Stimulated activated memory B cell treated with anti-CD40 and anti-IgM and Interleukin-4, amounts not matched to agents 10 μg/mL and 1 μg/mL and 100 μg/mL, for 72 hours (primary cell): ENCODE measurements around the gene PTPN22.

ENCODE experiments used
- ATAC-seq: fragments of 150-1000 bp; cut with Tn5 transposase; 2 replicates; pipeline ENCODE4 v1.10.0; 2021
- H3K27ac Mint-ChIP-seq: one replicate; pipeline ENCODE4 v1.8.0; 2022; ENCODE audit warnings: mild to moderate bottlenecking, mixed read lengths
- H3K27me3 Mint-ChIP-seq: one replicate; pipeline ENCODE4 v1.8.0; 2022; ENCODE audit warnings: mixed read lengths
- H3K36me3 Mint-ChIP-seq: one replicate; pipeline ENCODE4 v1.8.0; 2022; ENCODE audit warnings: mixed read lengths
- H3K4me1 Mint-ChIP-seq: one replicate; pipeline ENCODE4 v1.8.0; 2022; ENCODE audit warnings: mixed read lengths
- H3K4me3 Mint-ChIP-seq: one replicate; pipeline ENCODE4 v1.8.0; 2022; ENCODE audit warnings: mild to moderate bottlenecking, moderate library complexity, mixed read lengths
- H3K9me3 Mint-ChIP-seq: one replicate; pipeline ENCODE4 v1.8.0; 2022; ENCODE audit warnings: mixed read lengths

Gene PTPN22

DNA sequence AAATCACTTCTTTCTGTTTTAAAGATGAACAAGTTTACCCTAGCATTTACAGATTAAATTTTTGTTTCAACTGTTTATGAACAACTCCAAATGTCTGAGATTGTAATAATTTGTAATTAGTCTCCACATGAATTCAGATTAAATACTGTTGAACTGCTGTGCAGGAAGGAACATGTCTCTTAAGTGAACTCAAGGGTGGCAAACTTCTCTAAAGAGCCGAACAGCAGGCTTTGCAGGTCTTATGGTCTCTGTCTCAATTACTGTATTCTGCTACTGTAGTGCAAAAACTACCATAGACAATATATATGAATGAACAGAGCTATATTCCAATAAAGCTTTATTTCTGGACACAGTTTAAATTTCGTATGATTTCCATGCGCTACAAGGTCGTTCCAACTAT lies 65.9 kb downstream of the PTPN22 start:
- no peak for ATAC-seq
- Mint-ChIP-seq H3K27ac (peak overlapping the region; percentile 51), H3K9me3 (no peaks in the 10 kb centered on the region), H3K27me3 (no peaks in the 10 kb centered on the region), H3K36me3 (peaks cover 29% of the 10 kb centered on the region), H3K4me3 (no peak overlapping the region), H3K4me1 (peaks cover 81% of the 10 kb centered on the region)

DNA sequence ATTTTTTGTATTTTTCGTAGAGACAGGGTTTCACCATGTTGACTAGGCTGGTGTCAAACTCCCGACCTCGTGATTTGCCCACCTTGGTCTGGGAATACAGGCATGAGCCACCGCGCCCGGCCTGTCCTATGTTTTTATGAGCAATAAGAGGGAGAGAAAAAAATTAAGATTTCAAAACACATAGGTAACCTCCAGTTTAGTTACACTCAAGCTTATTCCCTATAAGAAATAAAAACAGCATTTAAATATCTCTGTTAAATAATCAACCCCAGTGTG lies 66.3 kb downstream of the PTPN22 start:
- Mint-ChIP-seq H3K36me3 (peaks cover 29% of the 10 kb centered on the region), H3K27me3 (no peaks in the 10 kb centered on the region), H3K4me1 (peaks cover 77% of the 10 kb centered on the region), H3K4me3 (no peak overlapping the region), H3K9me3 (no peaks in the 10 kb centered on the region), H3K27ac (peak overlapping the region; percentile 51)
- no peak for ATAC-seq

DNA sequence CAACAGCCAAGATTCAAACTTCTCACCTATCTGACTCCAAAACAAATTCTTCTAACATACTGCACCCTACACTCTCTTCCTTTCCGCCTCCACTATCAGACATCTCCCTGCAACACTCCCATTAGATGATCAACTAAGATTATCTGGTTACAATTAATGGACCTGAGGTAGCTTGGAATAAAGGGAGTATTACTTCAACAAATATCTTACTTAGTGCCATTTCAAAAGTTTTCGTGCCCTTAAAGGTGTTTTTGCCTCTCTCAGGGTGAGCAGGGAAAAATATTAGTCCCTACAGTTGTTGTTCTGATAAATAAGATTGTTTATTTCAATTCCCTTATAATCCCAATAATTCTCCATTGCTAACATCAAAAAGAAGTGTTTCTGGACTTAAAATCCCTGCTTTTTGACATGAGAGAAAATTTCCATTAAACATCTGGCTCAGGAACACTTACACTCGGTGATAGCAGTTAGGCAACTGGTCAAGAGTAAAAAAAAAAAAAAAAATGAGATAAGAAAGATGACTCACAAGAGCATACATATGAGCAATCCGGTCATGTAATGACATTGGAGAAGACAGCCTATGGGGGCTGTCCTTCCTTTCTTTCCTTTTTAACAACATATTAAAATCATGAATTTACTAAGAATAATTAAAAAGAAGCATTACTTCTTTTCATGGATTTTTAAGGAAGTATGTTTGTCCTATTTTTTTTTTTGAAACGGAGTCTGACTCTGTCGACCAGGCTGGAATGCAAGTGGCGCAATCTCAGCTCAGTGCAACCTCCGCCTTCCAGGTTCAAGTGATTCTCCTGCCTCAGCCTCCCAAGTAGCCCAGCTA lies 66.9 kb downstream of the PTPN22 start:
- Mint-ChIP-seq H3K27ac (peak overlapping the region; percentile 51), H3K4me3 (no peak overlapping the region), H3K9me3 (no peaks in the 10 kb centered on the region), H3K4me1 (peaks cover 71% of the 10 kb centered on the region), H3K27me3 (no peaks in the 10 kb centered on the region), H3K36me3 (peaks cover 29% of the 10 kb centered on the region)
- no peak for ATAC-seq

DNA sequence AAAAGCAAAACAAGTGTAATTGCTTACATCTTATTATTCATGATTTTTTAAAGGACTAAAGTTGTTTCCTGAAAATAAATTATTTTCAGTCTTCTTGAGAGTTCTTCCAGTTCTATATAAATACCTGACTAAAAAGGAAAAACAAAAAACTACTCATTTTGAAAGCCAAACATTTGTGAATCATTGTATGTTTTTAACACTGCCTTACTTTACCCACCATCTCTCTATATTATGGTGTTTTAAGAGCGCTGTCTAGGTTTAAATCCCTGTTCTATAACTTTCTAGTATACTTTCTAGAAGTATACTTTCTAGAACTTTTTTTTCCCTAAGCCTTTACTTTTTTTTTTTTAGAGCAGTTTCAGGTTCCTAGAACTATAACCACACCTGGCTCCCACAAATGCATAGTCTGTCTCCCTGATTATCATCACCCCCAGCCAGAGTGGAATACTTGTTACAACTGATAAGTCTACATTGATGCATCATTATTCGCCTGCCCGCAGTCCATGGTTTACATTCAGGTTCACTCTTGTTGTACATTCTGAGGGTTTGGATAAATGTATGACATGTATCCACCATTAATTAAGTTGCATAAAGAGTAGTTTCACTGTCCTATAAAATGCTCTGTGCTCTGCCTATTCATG lies 69.0 kb downstream of the PTPN22 start:
- H3K9me3 Mint-ChIP-seq = no peaks in the 10 kb centered on the region
- H3K36me3 Mint-ChIP-seq = peaks cover 25% of the 10 kb centered on the region
- ATAC-seq = no peak
- no peak overlapping the region for H3K4me3 Mint-ChIP-seq
- no peak overlapping the region for H3K27ac Mint-ChIP-seq
- H3K27me3 Mint-ChIP-seq = no peaks in the 10 kb centered on the region
- peaks cover 65% of the 10 kb centered on the region for H3K4me1 Mint-ChIP-seq

DNA sequence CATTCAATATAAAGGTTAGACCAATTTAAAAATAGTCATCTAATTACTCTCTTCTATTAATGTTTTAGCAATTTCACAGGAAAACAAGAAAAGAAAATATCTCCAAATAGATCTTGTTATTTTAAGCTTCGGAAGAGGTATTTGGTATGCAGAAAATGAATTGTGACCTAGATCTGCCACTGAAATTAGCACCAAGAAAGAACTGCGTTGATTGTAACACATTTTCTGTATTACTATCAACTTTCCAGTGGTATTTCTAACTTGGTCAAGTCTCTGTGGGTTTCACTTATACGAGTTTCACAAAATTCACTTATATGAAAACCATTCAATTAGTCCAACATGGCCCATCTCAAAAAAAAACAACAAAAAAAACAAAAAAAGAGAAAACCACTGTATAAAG lies 71.0 kb downstream of the PTPN22 start:
- Mint-ChIP-seq H3K4me1 (peaks cover 47% of the 10 kb centered on the region), H3K27ac (no peak overlapping the region), H3K9me3 (no peaks in the 10 kb centered on the region), H3K27me3 (no peaks in the 10 kb centered on the region), H3K36me3 (peaks cover 25% of the 10 kb centered on the region), H3K4me3 (no peak overlapping the region)
- no peak for ATAC-seq

DNA sequence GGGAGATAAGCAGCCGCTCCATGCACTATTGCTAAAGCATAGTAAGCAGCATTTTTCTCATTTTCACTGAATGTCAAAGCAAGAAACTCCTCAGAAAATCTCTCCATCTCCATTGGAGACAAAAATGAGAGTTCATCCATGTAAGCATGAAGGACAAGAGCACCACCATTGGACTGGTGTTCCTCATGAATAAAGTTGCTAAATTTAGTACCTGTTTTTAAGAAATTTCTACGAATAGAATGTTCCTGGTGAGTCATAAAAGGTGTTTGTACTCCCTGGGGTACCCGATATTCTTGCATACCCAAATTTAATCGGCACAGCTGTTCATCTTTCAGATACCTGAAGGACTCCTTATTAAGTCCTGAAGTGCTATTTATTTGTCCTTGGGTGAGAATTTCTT lies 74.0 kb downstream of the PTPN22 start:
- peaks cover 29% of the 10 kb centered on the region for H3K36me3 Mint-ChIP-seq
- no peak overlapping the region for H3K4me3 Mint-ChIP-seq

DNA sequence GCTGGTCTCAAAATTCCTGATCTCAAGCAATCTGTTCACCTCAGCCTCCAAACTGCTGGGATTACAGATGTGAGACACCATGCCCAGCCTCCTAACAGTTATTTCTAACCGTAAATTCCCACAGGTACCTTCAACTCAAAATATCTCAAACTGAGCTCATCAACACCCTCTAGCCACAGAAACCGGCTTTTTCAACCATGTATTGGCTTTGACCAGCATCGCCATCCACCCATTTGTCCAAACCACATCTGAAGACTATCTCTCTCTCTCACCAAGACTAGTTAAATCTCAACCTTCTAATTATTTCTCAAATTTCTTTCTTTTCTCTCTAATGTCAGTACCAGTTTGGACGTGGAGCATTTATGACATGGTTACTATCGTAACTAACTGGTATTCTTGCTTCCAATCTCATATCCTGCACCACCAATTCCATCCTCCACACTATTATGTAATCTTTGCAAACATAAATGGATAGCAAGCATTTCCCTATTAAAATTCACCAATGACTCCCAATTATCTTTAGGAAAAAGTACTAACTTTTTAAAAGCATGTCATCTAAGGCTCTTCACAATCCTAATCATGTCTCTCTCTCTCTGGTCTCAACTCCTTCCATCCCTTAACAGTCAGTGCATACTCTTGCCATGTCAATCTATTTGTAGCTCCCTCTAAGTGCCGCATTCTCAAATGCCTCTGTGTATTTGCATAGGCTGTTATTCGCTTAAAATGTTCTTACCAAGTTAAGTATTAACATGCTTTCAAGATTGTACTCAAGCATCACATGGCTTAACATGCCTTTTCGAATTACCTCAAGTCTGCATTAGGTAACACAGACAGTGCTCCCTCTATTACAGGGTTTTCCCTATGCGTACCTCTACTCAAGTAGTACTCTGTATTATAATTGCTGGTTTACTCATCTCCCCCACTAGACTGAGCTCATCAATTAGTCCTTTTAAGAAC lies 77.4 kb downstream of the PTPN22 start:
- no peak overlapping the region for H3K4me3 Mint-ChIP-seq
- no peak for ATAC-seq
- no peaks in the 10 kb centered on the region for H3K9me3 Mint-ChIP-seq
- H3K36me3 Mint-ChIP-seq = peaks cover 55% of the 10 kb centered on the region
- peaks cover 53% of the 10 kb centered on the region for H3K4me1 Mint-ChIP-seq
- H3K27me3 Mint-ChIP-seq = no peaks in the 10 kb centered on the region
- H3K27ac Mint-ChIP-seq = no peak overlapping the region

More for the DNA sequence above, 74.0 kb downstream of the PTPN22 start:
- Mint-ChIP-seq H3K27me3 (no peaks in the 10 kb centered on the region), H3K9me3 (no peaks in the 10 kb centered on the region), H3K27ac (no peak overlapping the region), H3K4me1 (peaks cover 35% of the 10 kb centered on the region)
- ATAC-seq = no peak

DNA sequence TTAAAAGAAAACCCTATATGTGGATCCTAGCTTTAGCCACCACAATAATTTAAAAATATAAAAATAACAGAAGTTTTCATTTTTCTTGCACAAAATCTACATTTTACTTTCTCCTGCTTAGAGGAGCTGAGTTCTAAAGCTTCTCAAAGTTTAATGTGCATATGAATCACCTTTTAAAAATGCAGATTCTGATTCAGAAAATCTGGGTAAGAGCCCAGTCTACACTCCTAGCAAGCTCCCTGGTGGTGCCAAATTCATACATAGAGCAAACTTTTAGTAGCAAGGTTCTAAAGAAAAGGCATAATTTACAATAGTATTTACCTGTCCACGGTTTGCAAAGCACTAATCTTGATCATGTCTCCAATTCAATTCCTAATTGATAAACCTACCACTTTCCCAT lies 78.5 kb downstream of the PTPN22 start:
- H3K27ac Mint-ChIP-seq = no peak overlapping the region
- H3K4me3 Mint-ChIP-seq = no peak overlapping the region
- no peaks in the 10 kb centered on the region for H3K9me3 Mint-ChIP-seq
- peaks cover 57% of the 10 kb centered on the region for H3K4me1 Mint-ChIP-seq
- ATAC-seq = no peak
- peaks cover 61% of the 10 kb centered on the region for H3K36me3 Mint-ChIP-seq
- H3K27me3 Mint-ChIP-seq = no peaks in the 10 kb centered on the region

DNA sequence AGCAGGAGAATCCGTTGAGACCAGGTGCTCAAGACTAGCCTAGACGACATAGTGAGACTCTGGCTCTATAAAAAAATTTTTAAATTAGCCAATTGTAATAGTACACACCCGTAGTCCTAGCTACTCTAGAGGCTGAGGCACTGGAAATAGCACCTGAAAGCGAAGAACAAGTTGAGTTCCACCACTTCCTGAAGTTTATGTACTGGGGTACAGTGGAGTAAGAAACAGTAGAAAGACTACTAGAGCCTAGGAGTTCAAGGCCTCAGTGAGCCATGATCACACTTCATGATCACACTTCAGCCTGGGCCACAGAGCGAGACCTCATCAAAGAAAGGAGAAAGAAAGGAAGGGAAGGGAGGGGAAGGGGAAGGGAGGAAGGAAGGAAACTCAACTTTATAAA lies 79.0 kb downstream of the PTPN22 start:
- Mint-ChIP-seq H3K27ac (no peak overlapping the region), H3K27me3 (no peaks in the 10 kb centered on the region), H3K4me1 (peaks cover 57% of the 10 kb centered on the region), H3K36me3 (peaks cover 59% of the 10 kb centered on the region), H3K9me3 (no peaks in the 10 kb centered on the region), H3K4me3 (no peak overlapping the region)
- ATAC-seq = no peak

DNA sequence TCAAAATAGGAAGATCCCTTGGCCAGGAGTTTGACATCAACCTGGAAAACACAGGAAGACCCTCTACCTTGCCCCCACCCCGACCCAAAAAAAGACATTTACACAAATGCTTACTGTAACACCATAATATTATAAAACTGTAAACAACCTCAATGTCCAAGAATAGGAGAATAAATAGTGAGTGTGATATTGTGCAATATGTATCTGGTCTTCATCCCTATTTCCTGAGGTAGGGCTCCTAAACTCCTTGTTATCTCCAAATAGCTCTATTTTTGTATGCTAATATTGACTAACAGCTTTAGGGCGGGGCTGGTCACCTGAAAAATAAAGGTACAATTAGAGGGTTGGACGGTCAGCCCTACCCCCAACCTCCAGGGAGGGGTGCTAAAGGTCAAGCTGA lies 82.7 kb downstream of the PTPN22 start:
- Mint-ChIP-seq H3K27me3 (no peaks in the 10 kb centered on the region), H3K4me1 (peaks cover 75% of the 10 kb centered on the region), H3K9me3 (no peaks in the 10 kb centered on the region), H3K36me3 (peaks cover 43% of the 10 kb centered on the region), H3K27ac (no peak overlapping the region), H3K4me3 (no peak overlapping the region)
- no peak for ATAC-seq

DNA sequence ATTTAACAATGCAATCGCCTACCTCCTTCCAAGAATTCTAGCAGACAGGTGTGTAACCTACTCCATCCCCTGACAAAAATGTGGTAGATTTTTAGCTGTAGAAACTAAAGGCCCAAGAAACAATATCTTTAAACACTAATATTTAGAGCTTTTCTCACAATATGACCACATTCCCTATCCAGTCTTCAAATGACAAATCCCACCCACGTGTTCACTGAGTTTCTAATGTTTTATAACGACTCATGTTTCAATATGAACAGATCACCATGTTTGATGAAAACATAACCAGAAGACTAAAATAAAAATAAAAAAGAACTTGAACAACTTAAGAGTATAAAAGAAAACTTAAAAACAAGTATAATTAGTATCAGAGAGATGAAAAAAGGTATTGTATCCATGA lies 83.8 kb downstream of the PTPN22 start:
- Mint-ChIP-seq H3K36me3 (peaks cover 36% of the 10 kb centered on the region), H3K4me3 (no peak overlapping the region), H3K27ac (no peak overlapping the region), H3K4me1 (peaks cover 78% of the 10 kb centered on the region), H3K9me3 (no peaks in the 10 kb centered on the region), H3K27me3 (no peaks in the 10 kb centered on the region)
- ATAC-seq = no peak

DNA sequence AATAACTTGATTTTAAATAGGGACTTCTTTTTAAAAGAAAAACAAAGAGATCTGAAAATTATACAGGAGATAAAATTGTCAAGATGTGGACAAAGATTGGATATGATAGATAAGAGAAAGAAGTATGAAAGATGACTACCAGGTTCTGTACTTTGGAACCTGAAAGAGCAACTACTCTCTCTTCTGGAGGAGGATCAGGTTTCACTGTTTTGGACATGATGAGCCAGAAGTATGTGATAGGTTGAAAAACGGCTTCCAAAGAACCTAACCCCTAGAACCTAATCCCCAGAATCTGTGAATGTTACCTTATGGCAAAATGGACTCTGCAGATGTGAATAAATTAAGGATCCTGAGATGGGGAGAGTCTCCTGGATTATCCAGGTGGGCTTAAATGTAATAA lies 85.4 kb downstream of the PTPN22 start:
- H3K4me3 Mint-ChIP-seq = no peak overlapping the region
- ATAC-seq = no peak
- H3K27me3 Mint-ChIP-seq = no peaks in the 10 kb centered on the region
- peaks cover 71% of the 10 kb centered on the region for H3K4me1 Mint-ChIP-seq
- H3K36me3 Mint-ChIP-seq = peaks cover 28% of the 10 kb centered on the region
- peak overlapping the region; percentile 13 for H3K27ac Mint-ChIP-seq
- H3K9me3 Mint-ChIP-seq = no peaks in the 10 kb centered on the region

DNA sequence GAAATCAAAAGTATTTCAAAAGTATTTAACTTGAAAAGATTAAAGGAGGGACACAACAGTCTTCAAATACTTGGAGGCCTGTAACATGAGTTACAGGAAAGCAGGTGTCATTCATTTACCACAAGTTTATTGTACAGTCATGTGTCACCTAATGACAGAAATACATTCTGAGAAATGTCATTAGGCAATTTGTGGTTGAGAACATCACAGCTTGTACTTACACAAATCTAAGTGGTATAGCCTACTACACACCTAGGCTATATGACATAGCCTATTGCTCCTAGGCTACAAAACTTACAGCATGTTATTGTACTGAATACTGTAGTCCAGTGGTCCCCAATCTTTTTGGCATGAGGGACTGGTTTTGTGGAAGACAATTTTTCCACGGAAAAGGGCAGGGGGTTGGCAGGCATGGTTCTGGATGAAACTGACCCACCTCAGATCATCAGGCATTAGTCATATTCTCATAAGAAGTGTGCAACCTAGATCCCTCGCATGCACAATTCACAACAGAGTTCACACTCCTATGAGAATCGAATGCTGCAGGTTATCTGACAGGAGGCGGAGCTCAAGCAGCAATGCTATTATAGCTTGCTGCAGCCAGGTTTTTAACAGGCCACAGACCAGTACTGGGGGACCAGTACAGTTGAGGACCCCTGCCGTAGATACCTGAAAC lies 87.3 kb downstream of the PTPN22 start:
- H3K36me3 Mint-ChIP-seq = peaks cover 10% of the 10 kb centered on the region
- peak; percentile 60 for ATAC-seq
- H3K9me3 Mint-ChIP-seq = no peaks in the 10 kb centered on the region
- H3K4me1 Mint-ChIP-seq = peaks cover 52% of the 10 kb centered on the region
- no peaks in the 10 kb centered on the region for H3K27me3 Mint-ChIP-seq
- peak overlapping the region; percentile 10 for H3K4me3 Mint-ChIP-seq
- peak overlapping the region; percentile 83 for H3K27ac Mint-ChIP-seq

DNA sequence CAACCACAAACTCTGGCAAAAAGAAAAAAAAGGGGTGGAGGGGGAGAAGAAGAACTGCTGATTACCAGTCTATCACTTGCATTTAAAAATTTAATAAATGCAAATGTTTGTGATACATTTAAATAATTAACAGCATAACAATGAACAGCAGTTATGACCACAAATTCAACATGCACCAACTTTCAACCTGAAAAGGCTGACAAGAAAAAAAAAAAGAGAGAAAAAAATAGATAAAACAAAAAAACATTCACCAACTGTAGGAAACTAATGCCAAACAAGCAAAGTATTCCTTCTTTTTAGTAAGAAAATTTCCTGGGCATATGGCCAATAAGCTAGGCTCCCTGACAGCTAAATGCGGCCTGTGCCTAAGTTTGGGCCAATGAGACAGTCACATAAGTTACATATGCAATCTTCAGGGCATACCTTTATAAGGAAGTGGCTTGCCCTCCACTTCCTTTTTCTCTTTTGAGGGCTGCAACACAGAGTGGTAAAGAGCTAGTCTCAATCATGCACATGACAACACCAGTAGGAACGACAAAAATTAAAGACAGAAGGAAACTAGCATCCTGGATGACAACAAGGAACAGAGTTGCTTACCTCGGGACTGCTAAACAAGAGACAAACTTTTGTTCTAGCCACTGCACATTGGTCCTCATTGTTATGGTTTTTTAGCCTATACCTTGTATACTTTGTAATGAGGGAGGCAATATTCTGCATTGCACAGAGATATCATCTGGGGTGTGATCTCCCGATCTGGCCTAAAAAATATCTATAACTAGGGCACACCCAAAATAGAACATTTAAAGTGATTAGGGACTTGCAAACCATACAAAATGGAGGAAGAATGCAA lies 88.0 kb downstream of the PTPN22 start:
- H3K36me3 Mint-ChIP-seq = peaks cover 10% of the 10 kb centered on the region
- H3K4me1 Mint-ChIP-seq = peaks cover 50% of the 10 kb centered on the region
- peak overlapping the region; percentile 10 for H3K4me3 Mint-ChIP-seq
- H3K9me3 Mint-ChIP-seq = peaks cover 3% of the 10 kb centered on the region
- H3K27ac Mint-ChIP-seq = peak overlapping the region; percentile 83
- ATAC-seq = peak; percentile 94
- no peaks in the 10 kb centered on the region for H3K27me3 Mint-ChIP-seq
